IMR-90 (cell line): Measurements from ENCODE around the gene RASSF6.

Experiments used
- MXI1 ChIP-seq: IDR thresholded peaks from 2 replicates; pipeline ENCODE4 v1.6.1; 2012; ENCODE audit warnings: low read depth, mild to moderate bottlenecking, low read length, moderate library complexity, borderline replicate concordance
- NFE2L2 ChIP-seq: fragments of 150-350 bp; IDR thresholded peaks from 2 replicates; pipeline ENCODE4 v1.6.1; 2016; ENCODE audit warnings: low read depth, mild to moderate bottlenecking, low read length
- POLR2A ChIP-seq: IDR thresholded peaks from 2 replicates; pipeline ENCODE4 v1.6.1; 2012; ENCODE audit warnings: mild to moderate bottlenecking, low read depth, low read length
- RAD21 ChIP-seq: IDR thresholded peaks from 2 replicates; pipeline ENCODE4 v1.6.1; 2012; ENCODE audit warnings: low read length, improper control_type of control experiment
- RCOR1 ChIP-seq: IDR thresholded peaks from 2 replicates; pipeline ENCODE4 v1.6.1; 2012; ENCODE audit warnings: mild to moderate bottlenecking, low read length, improper control_type of control experiment; ENCODE audit not compliant: insufficient replicate concordance
- RFX5 ChIP-seq: IDR thresholded peaks from 2 replicates; pipeline ENCODE4 v1.8.0; 2012; ENCODE audit warnings: low read depth, mild to moderate bottlenecking, low read length, moderate library complexity
- TF ChIP-seq, protein P1 (sequence below): conservative IDR thresholded peaks from 2 replicates; pipeline ENCODE4 v1.5.1; 2012; ENCODE audit warnings: mild to moderate bottlenecking, low read depth, low read length, improper control_type of control experiment

DNA sequence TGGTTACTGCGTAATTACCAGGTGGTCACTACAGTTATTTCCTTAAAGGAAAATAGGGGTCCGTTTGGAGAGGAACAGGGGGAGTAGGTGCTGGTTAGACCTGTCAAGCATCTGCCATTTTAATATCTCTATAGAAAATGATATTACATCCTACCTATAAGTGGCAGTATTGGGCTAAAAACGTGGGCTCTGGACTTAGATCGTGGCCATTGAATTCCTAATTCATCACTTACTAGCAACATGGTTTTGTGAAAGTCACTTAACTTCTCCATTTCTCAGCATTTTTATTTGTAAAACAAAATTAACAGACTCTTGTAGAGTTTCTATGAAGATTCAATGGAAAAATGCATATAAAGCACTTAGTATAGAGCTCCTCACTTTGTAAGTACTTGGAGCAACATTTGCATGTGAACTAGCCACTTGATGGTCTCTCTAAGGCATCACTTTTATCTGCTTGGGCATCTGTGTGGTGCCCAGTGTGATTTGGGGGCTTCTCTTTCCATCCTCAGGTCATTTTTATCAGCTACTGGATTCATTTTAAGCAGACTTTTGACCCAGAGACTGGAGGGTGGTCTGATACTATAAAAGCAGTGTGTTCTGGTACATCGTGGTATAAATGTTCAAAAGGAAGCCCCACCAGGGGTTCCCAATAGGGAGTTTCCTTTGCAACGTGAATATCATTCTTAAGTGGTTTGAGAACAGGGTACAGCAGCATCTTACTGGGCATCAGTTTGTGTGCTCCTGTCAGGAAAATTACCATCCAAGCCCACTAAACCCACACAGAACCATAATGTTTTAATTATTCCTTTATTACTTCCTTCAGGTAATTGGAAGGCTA, 42.7 kb upstream of the RASSF6 start:
- TF ChIP-seq, protein P1, sequence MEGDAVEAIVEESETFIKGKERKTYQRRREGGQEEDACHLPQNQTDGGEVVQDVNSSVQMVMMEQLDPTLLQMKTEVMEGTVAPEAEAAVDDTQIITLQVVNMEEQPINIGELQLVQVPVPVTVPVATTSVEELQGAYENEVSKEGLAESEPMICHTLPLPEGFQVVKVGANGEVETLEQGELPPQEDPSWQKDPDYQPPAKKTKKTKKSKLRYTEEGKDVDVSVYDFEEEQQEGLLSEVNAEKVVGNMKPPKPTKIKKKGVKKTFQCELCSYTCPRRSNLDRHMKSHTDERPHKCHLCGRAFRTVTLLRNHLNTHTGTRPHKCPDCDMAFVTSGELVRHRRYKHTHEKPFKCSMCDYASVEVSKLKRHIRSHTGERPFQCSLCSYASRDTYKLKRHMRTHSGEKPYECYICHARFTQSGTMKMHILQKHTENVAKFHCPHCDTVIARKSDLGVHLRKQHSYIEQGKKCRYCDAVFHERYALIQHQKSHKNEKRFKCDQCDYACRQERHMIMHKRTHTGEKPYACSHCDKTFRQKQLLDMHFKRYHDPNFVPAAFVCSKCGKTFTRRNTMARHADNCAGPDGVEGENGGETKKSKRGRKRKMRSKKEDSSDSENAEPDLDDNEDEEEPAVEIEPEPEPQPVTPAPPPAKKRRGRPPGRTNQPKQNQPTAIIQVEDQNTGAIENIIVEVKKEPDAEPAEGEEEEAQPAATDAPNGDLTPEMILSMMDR = peak; percentile 72
- TF ChIP-seq RCOR1 = no peak
- TF ChIP-seq POLR2A = no peak
- TF ChIP-seq NFE2L2 = no peak
- no peak for TF ChIP-seq RFX5
- peak; percentile 87 for TF ChIP-seq RAD21
- TF ChIP-seq MXI1 = no peak
